ENCODE data around the gene TNNI3K. TPM values are rescaled to one million over a fixed set of nuclear protein-coding genes. Genes with fewer than 3 reads are reported as not detected.

TNNI3K gene
- total RNA-seq, 6 experiments from 2014 or later: 1.0 TPM; not detected in 5

- WGBS (ENCODE audit: insufficient coverage, low coverage, low lambda C conversion rate, missing lambda C conversion rate): 56% methylated on average over 7 of the region's 7 CpGs
- DNase-seq (no peak), ATAC-seq (no peak)
- Histone ChIP-seq H3K4me3 (no peak overlapping the region), H3K9me3 (no peaks in the 10 kb centered on the region), H3K27me3 (no peaks in the 10 kb centered on the region), H3K27ac (no peak overlapping the region), H3K36me3 (no peaks in the 10 kb centered on the region), H3K4me1 (no peaks in the 10 kb centered on the region)
- intact Hi-C loops (cut with DNase I): no loop called here
- TF ChIP-seq, protein P1, sequence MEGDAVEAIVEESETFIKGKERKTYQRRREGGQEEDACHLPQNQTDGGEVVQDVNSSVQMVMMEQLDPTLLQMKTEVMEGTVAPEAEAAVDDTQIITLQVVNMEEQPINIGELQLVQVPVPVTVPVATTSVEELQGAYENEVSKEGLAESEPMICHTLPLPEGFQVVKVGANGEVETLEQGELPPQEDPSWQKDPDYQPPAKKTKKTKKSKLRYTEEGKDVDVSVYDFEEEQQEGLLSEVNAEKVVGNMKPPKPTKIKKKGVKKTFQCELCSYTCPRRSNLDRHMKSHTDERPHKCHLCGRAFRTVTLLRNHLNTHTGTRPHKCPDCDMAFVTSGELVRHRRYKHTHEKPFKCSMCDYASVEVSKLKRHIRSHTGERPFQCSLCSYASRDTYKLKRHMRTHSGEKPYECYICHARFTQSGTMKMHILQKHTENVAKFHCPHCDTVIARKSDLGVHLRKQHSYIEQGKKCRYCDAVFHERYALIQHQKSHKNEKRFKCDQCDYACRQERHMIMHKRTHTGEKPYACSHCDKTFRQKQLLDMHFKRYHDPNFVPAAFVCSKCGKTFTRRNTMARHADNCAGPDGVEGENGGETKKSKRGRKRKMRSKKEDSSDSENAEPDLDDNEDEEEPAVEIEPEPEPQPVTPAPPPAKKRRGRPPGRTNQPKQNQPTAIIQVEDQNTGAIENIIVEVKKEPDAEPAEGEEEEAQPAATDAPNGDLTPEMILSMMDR (IDR thresholded peaks at IDR 0.05): no peak
- TF ChIP-seq POLR2A (IDR thresholded peaks at IDR 0.05): no peak
These were observed 191.2 kb downstream of the TNNI3K start for GRCh38 chr1:74426208-74426937.

GRCh38 chr1:74427681-74428080 is 192.5 kb downstream of the TNNI3K start:
- ATAC-seq (no peak), DNase-seq (no peak)
- no peak overlapping the region for H3K4me3 ChIP-seq
- no peaks in the 10 kb centered on the region for H3K36me3 ChIP-seq
- intact Hi-C loops (cut with DNase I): no loop called here
- H3K27ac ChIP-seq: no peak overlapping the region
- H3K9me3 ChIP-seq: no peaks in the 10 kb centered on the region
- no peaks in the 10 kb centered on the region for H3K27me3 ChIP-seq
- no peaks in the 10 kb centered on the region for H3K4me1 ChIP-seq
- no peak for TF ChIP-seq POLR2A (IDR thresholded peaks at IDR 0.05)
- WGBS (ENCODE audit: insufficient coverage, low coverage, low lambda C conversion rate, missing lambda C conversion rate): 44% methylated on average over 1 of the region's 1 CpG

DNA sequence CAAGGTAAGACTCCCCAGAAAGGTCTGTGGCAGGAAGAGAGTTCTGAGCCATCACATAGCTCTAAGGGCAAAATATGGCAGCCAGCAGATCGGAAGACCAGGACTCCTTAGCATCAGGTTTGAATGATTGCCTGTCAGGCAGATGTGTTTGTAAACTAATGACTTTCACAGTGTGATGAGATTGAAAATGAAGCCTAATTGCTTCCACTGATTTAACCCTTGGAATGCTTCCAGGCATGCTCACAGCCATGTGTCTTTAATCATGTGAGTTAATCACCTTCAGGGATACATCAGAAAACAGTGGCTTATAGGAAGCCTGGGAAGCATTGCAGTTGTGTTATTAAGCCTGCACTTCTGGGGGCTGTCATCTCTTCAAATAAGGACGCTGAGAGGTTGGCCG is 194.4 kb downstream of the TNNI3K start:
- no peak overlapping the region for H3K4me3 ChIP-seq
- intact Hi-C loops (cut with DNase I): no loop called here
- no peaks in the 10 kb centered on the region for H3K27me3 ChIP-seq
- ATAC-seq (no peak), DNase-seq (no peak)
- H3K4me1 ChIP-seq: no peaks in the 10 kb centered on the region
- H3K9me3 ChIP-seq: no peaks in the 10 kb centered on the region
- no peak overlapping the region for H3K27ac ChIP-seq
- no peaks in the 10 kb centered on the region for H3K36me3 ChIP-seq
- TF ChIP-seq, protein P1 (IDR thresholded peaks at IDR 0.05): no peak
- no peak for TF ChIP-seq POLR2A (IDR thresholded peaks at IDR 0.05)
- 44% methylated on average over 2 of the region's 3 CpGs for WGBS (ENCODE audit: insufficient coverage, low coverage, low lambda C conversion rate, missing lambda C conversion rate)

- Histone ChIP-seq H3K4me3 (no peak overlapping the region), H3K9me3 (no peaks in the 10 kb centered on the region), H3K36me3 (no peaks in the 10 kb centered on the region), H3K27ac (no peak overlapping the region), H3K27me3 (no peaks in the 10 kb centered on the region), H3K4me1 (no peaks in the 10 kb centered on the region)
- DNase-seq (no peak), ATAC-seq (no peak)
- intact Hi-C loops (cut with DNase I): no loop called here
- WGBS (ENCODE audit: insufficient coverage, low coverage, low lambda C conversion rate, missing lambda C conversion rate): 68% methylated on average over 4 of the region's 4 CpGs
- no peak for TF ChIP-seq POLR2A (IDR thresholded peaks at IDR 0.05)
- TF ChIP-seq, protein P1 (IDR thresholded peaks at IDR 0.05): no peak
These were observed 195.3 kb downstream of the TNNI3K start for GRCh38 chr1:74430342-74430934.

GRCh38 chr1:74431531-74431930 is 196.3 kb downstream of the TNNI3K start:
- WGBS (ENCODE audit: insufficient coverage, low coverage, low lambda C conversion rate, missing lambda C conversion rate): 65% methylated on average over 4 of the region's 4 CpGs
- no peak for TF ChIP-seq POLR2A (IDR thresholded peaks at IDR 0.05)
- TF ChIP-seq, protein P1 (IDR thresholded peaks at IDR 0.05): no peak
- Histone ChIP-seq H3K4me3 (no peak overlapping the region), H3K4me1 (no peaks in the 10 kb centered on the region), H3K9me3 (no peaks in the 10 kb centered on the region), H3K27me3 (no peaks in the 10 kb centered on the region), H3K36me3 (no peaks in the 10 kb centered on the region), H3K27ac (no peak overlapping the region)
- DNase-seq (no peak), ATAC-seq (no peak)
- intact Hi-C loops (cut with DNase I): no loop called here

All from right lobe of liver (tissue), 6 donors.